IPS-NIHi11 (cell line): ENCODE measurements around the gene GBF1.

Experiments
- DNase-seq: peaks from one replicate; pipeline ENCODE4 v3.0.0; 2012; ENCODE audit warnings: mixed read lengths, low spot score

The GBF1 gene

GRCh38 chr10:102352066-102352715, 106.9 kb downstream of the GBF1 start:
- DNase-seq: peak; percentile 81

- no peak for DNase-seq
Measured at GRCh38 chr10:102354451-102354850, 109.1 kb downstream of the GBF1 start.

GRCh38 chr10:102358712-102359382, 113.5 kb downstream of the GBF1 start:
- DNase-seq: no peak

GRCh38 chr10:102367441-102367840, 122.1 kb downstream of the GBF1 start:
- no peak for DNase-seq

GRCh38 chr10:102368077-102368476, 122.7 kb downstream of the GBF1 start:
- DNase-seq: no peak

GRCh38 chr10:102371295-102371694, 126.0 kb downstream of the GBF1 start:
- no peak for DNase-seq

- peak; percentile 40 for DNase-seq
Measured at GRCh38 chr10:102375250-102375649, 129.9 kb downstream of the GBF1 start.

- no peak for DNase-seq
Measured at GRCh38 chr10:102375867-102376266, 130.5 kb downstream of the GBF1 start.

- no peak for DNase-seq
Measured at GRCh38 chr10:102376901-102377300, 131.6 kb downstream of the GBF1 start.

GRCh38 chr10:102379383-102379782, 134.1 kb downstream of the GBF1 start:
- DNase-seq: no peak

- no peak for DNase-seq
Measured at GRCh38 chr10:102381983-102382382, 136.7 kb downstream of the GBF1 start.

GRCh38 chr10:102382871-102383270, 137.5 kb downstream of the GBF1 start:
- DNase-seq: no peak

- DNase-seq: peak; percentile 57
Measured at GRCh38 chr10:102384053-102384452, 138.7 kb downstream of the GBF1 start.

GRCh38 chr10:102384606-102385429, 139.5 kb downstream of the GBF1 start:
- no peak for DNase-seq

GRCh38 chr10:102389894-102390293, 144.6 kb downstream of the GBF1 start:
- no peak for DNase-seq

- no peak for DNase-seq
Measured at GRCh38 chr10:102392306-102392705, 147.0 kb downstream of the GBF1 start.

- DNase-seq: peak; percentile 90
Measured at GRCh38 chr10:102393411-102394078, 148.2 kb downstream of the GBF1 start.

GRCh38 chr10:102394079-102394800, 148.9 kb downstream of the GBF1 start:
- DNase-seq: peak; percentile 93

- no peak for DNase-seq
Measured at GRCh38 chr10:102394801-102395399, 149.6 kb downstream of the GBF1 start.

GRCh38 chr10:102395400-102396316, 150.3 kb downstream of the GBF1 start, which contains the start of gene NFKB2:
NFKB2 (plus strand) TSS chr10:102395705; CDS start chr10:102395960, 255 bp downstream.
- peak; percentile 90 for DNase-seq
